ENCODE data around the gene DCHS1.
"Not testable (repeated sequence)": the region's sequence is repeated elsewhere in the genome, so short reads cannot be mapped to it uniquely, and the experiment has no call there.

DCHS1 gene, protein sequence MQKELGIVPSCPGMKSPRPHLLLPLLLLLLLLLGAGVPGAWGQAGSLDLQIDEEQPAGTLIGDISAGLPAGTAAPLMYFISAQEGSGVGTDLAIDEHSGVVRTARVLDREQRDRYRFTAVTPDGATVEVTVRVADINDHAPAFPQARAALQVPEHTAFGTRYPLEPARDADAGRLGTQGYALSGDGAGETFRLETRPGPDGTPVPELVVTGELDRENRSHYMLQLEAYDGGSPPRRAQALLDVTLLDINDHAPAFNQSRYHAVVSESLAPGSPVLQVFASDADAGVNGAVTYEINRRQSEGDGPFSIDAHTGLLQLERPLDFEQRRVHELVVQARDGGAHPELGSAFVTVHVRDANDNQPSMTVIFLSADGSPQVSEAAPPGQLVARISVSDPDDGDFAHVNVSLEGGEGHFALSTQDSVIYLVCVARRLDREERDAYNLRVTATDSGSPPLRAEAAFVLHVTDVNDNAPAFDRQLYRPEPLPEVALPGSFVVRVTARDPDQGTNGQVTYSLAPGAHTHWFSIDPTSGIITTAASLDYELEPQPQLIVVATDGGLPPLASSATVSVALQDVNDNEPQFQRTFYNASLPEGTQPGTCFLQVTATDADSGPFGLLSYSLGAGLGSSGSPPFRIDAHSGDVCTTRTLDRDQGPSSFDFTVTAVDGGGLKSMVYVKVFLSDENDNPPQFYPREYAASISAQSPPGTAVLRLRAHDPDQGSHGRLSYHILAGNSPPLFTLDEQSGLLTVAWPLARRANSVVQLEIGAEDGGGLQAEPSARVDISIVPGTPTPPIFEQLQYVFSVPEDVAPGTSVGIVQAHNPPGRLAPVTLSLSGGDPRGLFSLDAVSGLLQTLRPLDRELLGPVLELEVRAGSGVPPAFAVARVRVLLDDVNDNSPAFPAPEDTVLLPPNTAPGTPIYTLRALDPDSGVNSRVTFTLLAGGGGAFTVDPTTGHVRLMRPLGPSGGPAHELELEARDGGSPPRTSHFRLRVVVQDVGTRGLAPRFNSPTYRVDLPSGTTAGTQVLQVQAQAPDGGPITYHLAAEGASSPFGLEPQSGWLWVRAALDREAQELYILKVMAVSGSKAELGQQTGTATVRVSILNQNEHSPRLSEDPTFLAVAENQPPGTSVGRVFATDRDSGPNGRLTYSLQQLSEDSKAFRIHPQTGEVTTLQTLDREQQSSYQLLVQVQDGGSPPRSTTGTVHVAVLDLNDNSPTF (N-terminal part only)

GRCh38 chr11:6655790-6656583 lies at the start of gene DCHS1:
DCHS1 (minus strand) TSS chr11:6655809; CDS start chr11:6641613, 14,196 bp downstream.
- peak within 1 kb of the TSS; percentile 44 for H3K4me3 ChIP-seq (ENCODE audit: low read depth, low read length)
- DNase-seq (ENCODE audit: low read depth) = no peak

GRCh38 chr11:6703247-6704063 lies 47.8 kb upstream of the DCHS1 start:
- H3K4me3 ChIP-seq (ENCODE audit: low read depth, low read length) = no peak overlapping the region
- peak; percentile 22 for DNase-seq (ENCODE audit: low read depth)

GRCh38 chr11:6701955-6702354 lies 46.3 kb upstream of the DCHS1 start:
- H3K4me3 ChIP-seq (ENCODE audit: low read depth, low read length); DNase-seq (ENCODE audit: low read depth): not testable (repeated sequence)

DNA sequence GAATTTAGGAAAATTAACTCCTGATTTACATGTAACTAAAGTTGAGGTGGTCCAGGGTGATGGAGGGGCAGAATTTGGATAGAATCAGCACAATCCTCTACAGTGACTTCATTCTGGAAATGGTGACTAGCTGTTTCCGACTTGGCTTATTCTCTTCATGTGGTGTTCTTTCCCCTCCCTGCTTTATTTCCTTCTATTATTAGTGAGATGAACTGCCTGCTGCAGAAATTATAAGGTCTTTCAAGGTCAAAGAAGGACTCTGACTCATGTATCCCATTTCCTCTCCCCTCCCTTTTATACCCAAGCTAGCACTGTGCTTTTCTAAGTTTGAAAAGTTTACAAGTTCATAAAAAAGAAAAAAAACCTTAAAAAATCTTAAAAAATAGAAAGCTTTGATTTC lies 39.8 kb upstream of the DCHS1 start:
- peak; percentile 18 for DNase-seq (ENCODE audit: low read depth)
- no peak overlapping the region for H3K4me3 ChIP-seq (ENCODE audit: low read depth, low read length)

- DNase-seq (ENCODE audit: low read depth) = no peak
- H3K4me3 ChIP-seq (ENCODE audit: low read depth, low read length) = no peak overlapping the region
Measured at GRCh38 chr11:6694229-6694535, 38.6 kb upstream of the DCHS1 start.

DNA sequence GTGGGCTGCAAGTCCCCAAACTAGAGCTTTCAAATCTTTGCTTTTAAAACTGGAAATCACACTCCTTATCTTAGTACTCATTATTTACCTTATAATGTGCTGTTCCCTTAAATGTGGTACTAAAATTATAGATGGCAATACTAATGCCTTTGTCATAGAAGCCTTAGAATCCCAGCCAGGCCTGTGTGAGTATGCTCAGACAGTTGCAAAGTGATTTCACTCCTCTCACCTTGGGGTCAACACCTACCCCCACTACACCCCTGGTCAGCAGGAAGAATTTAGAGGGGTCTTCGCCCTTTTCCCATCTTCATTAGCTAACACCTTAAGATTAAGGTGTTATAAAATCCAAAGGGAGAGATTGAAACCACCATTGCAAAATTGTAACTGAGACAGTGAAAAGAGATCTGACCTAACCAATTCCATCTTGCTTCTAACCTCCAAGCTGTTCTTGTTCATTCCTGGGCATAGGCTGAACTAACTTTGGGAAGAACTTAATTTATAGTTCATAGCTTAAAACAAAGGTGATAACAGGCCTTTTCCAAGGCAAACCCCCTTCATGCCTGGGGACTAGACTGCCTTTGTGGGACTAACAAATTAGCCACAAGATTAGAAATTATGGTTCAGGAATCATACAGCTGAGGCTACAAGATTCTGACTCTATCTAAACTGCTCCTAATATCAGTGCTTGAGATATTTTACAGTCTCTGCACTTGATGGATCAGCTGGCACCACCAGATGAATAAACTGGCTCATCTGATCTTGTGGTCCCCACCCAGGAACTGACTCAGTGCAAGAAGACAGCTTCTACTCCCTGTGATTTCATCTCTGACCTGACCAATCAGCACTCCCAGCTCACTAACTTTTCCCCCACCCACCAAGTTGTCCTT lies 38.0 kb upstream of the DCHS1 start:
- H3K4me3 ChIP-seq (ENCODE audit: low read depth, low read length) = no peak overlapping the region
- DNase-seq (ENCODE audit: low read depth) = peak; percentile 76

DNA sequence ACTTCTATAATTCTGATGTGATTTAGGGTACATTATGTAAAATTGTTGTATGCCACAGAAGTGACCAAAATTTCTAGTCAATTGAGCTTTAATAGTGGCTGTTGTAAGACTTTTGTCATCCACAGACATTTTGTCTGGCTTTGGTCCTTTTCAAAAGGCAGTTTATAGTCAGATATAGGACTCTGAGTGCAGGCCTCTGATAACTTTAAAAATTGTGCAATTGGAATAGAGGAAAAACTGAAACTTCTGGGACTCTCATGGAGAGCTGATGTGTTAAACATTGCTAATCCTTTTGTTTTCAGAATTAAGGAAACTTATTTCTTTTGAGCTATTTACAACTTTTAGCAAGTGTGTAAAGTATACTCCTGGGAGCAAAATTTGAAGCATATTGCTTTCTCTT lies 36.5 kb upstream of the DCHS1 start:
- H3K4me3 ChIP-seq (ENCODE audit: low read depth, low read length) = no peak overlapping the region
- DNase-seq (ENCODE audit: low read depth) = no peak

DNA sequence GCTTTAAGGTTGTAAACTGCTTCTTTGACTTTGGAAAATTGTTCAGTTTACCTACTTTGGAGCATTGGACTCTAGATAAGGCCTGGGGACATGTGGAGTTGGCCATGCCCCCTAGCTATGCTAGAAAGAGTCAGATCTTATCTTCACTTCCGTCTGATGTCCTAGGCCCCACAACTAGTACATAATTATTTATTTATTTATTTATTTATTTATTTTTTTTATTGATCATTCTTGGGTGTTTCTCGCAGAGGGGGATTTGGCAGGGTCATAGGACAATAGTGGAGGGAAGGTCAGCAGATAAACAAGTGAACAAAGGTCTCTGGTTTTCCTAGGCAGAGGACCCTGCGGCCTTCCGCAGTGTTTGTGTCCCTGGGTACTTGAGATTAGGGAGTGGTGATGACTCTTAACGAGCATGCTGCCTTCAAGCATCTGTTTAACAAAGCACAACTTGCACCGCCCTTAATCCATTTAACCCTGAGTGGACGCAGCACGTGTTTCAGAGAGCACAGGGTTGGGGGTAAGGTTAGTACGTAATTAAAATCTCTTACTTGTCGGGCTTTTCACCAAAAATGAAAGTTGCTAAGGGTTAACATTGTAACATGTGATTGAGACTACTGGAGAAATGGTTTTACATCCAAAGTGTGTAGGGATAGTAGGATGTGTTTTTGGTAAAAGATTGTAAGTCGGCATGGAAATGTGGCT lies 35.0 kb upstream of the DCHS1 start:
- DNase-seq (ENCODE audit: low read depth); H3K4me3 ChIP-seq (ENCODE audit: low read depth, low read length): not testable (repeated sequence)

GRCh38 chr11:6687876-6688275 lies 32.3 kb upstream of the DCHS1 start:
- no peak overlapping the region for H3K4me3 ChIP-seq (ENCODE audit: low read depth, low read length)
- DNase-seq (ENCODE audit: low read depth) = no peak

DNA sequence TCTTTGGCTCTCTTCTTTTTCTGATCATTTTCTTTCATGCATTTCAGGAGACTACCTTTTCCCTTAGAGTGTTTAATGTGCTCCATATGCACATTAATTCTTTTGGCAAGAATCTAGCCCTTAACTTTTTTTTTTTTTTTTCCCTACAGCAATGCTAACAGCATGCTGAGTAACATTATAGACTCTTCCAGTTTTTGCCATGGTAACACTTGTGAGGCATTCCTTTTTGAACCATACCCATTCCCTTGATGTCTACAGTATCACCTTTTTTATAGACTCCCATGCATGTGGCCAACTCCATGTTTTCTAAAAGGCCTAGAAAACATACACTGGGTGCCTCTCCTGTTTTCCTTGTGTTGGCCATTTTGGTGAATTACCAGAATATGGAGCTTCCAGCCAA lies 30.4 kb upstream of the DCHS1 start:
- no peak for DNase-seq (ENCODE audit: low read depth)

DNA sequence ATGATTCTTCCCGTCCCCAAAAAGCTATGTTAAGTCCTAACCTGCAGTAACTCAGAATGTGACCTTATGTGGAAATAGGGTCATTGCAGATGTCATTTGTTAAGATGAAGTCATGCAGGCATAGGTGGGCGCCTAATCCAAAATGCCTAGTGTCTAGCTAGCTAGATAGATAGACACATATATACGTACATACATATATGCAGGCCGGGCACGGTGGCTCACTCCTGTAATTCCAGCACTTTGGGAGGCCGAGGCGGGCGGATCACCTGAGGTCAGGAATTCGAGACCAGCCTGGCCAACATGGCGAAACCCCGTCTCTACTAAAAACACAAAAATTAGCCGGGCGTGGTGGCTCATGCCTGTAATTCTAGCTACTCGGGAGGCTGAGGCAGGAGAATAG lies 28.5 kb upstream of the DCHS1 start:
- not testable (repeated sequence) for DNase-seq (ENCODE audit: low read depth); H3K4me3 ChIP-seq (ENCODE audit: low read depth, low read length)

More for the DNA sequence above, 30.4 kb upstream of the DCHS1 start:
- H3K4me3 ChIP-seq (ENCODE audit: low read depth, low read length) = no peak overlapping the region

DNA sequence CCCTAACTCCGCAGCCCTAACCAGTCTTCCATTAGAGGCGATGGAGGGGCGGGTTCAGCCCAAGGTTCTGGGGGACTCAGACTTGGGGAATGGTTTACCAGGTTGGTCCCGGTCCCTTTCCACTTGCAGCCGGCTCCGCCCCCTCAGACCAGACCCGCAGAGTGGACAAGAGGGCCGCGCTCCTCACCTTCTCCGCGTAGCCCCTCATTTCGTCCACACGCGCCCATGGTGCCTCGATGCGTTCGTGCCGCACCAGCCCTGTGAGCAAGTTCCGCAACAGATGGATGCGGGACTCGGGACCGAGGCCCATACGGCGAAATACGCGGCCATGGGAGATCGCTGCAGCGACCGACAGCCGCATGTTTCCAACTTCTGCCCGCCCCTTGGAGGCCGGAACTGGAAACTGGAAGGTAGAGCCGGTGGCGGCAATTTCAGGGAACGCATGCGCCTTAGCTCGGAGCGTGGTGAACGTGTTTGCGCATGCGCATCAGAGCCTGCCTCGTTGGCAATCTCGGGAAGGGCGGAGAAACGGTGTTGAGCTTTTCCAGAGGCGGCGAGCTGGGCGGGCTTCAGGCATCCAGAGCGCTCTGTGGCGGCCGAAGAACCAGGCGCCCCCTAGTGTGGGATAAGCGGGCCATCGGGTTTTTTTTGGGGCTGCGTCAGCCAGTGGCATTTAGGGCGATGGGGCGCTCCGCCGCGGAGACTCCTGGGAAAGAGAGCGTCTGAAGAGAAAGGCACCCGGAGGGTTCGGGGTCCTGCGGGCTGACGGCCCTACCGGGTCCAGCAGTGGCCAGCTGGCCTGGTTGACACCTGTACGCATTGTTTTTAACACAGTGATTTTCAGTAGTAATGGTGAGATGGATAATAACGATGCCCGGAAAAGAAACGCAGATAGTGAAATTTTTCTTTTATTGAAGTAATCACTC lies 27.6 kb upstream of the DCHS1 start, which contains the start of gene MRPL17:
MRPL17 (minus strand) TSS at position 405 of the 926 bp plus-strand sequence; CDS start at position 361, 44 bp downstream.
- H3K4me3 ChIP-seq (ENCODE audit: low read depth, low read length) = peak within 1 kb of the TSS; percentile 86
- DNase-seq (ENCODE audit: low read depth) = peak; percentile 93

DNA sequence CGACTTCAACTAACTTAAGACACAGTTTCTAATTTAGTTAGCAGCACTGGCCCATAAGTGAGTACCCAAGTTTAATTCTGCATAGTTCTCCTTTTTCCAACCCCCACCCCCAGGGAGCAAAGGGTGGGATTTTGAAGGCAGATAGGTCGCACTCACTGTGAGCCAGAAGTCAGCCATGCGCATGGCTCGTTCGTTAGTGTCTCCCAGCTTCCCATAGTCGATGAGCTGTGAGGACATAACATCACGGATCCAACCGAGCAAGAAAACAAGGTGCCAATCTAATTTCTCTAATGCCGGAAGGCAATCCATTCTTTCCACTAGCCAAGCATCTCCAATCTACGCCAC lies 27.0 kb upstream of the DCHS1 start:
- peak overlapping the region; percentile 86 for H3K4me3 ChIP-seq (ENCODE audit: low read depth, low read length)
- DNase-seq (ENCODE audit: low read depth) = no peak

DNA sequence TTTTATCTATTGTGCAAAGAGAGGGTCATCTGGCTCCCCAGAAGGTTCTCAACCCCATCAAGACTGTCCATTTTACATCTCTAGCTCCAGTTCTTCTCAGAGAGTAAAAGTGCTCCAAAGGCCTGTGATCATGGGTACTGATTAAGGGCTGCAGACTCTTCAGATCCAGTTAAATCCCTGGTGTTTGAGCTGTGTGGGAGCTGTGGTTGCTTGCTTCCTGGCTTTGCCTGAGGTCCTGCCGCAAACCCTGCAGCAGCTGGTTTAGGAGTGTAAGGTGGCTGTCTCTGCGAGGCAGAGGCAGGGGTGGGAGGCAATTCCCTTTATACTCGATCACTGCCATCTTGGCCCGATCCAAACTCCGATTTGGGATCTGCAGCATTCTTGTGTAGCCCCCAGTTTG lies 26.3 kb upstream of the DCHS1 start:
- no peak for DNase-seq (ENCODE audit: low read depth)
- H3K4me3 ChIP-seq (ENCODE audit: low read depth, low read length) = peak overlapping the region; percentile 86

DNA sequence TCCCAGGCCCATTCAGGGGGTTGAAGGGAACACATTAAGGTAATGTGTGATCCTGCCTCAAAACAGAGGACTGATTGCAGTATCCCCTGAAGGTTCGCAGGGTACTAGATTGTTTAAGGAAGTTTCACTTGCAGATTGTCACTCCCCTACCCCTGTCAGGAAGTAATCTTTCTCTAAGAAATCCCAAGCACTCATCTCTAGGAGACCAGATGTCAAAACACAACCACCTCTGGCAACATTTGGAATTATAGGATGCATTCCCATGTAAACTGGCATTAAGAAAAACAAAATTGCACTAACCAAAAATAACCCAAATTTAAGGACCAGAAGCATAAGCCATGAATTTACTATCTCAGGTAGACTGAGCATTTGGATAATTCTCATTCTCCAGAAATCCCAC lies 25.9 kb upstream of the DCHS1 start:
- peak overlapping the region; percentile 86 for H3K4me3 ChIP-seq (ENCODE audit: low read depth, low read length)
- no peak for DNase-seq (ENCODE audit: low read depth)

GRCh38 chr11:6677018-6677417 lies 21.4 kb upstream of the DCHS1 start:
- H3K4me3 ChIP-seq (ENCODE audit: low read depth, low read length) = no peak overlapping the region
- no peak for DNase-seq (ENCODE audit: low read depth)

Data from skeletal muscle cell (primary cell).